ENCODE measurements around the gene SSR1. TPM values are rescaled to one million over a fixed set of nuclear protein-coding genes. Genes with fewer than 3 reads are reported as not detected.

The SSR1 gene
- total RNA-seq, 1 donor from 2014 or later = 289 TPM

DNA sequence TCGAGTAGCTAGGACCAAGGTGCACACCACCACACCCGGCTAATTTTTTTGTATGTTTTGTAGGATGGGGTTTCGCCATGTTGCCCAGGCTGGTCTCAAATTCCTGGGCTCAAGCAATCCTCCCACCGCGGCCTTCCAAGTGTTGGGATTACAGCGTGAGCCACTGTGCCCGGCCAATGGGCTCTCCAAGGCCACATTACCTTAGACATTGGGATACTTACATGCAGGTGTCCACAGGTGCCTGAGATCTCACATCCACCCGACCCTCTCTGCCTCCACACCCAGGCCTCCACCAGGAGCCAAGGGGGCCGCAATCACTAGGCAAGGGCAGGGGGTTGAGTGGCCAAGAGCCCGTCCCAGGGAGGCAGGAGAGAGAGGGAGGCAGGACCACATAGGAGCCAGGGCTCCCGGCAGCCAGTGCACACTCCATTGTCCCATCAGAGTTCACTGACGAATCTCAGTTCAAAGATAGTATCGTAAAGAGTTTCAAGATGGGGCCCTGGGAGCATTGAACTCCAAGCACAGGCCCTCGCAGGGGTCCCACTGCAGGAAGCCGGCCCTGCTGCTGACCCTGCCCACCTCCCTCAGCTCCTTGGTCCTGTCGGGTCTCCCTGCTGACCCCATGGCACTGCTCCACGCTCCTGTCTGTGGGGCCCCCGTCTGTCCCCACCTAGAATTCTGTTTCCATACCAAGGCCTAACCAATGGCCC is 55.3 kb downstream of the SSR1 start:
- DNase-seq (ENCODE audit: low read depth) (no peak), FAIRE-seq (no peak)

GRCh38 chr6:7256785-7257184 is 56.2 kb downstream of the SSR1 start:
- Mint-ChIP-seq H3K4me1 (ENCODE audit: low read depth, unreplicated experiment) (peaks cover 16% of the 10 kb centered on the region), H3K4me3 (ENCODE audit: unreplicated experiment) (no peak overlapping the region), H3K9me3 (ENCODE audit: unreplicated experiment) (peaks cover 3% of the 10 kb centered on the region), H3K27me3 (ENCODE audit: low read depth, unreplicated experiment) (no peaks in the 10 kb centered on the region), H3K36me3 (ENCODE audit: low read depth, unreplicated experiment) (no peaks in the 10 kb centered on the region), H3K27ac (ENCODE audit: unreplicated experiment) (no peak overlapping the region)
- no peak overlapping the region for H2AFZ ChIP-seq (ENCODE audit: low read depth, low read length)
- FAIRE-seq = no peak
- H3K36me3 ChIP-seq (ENCODE audit: insufficient read depth, low read length) = no peaks in the 10 kb centered on the region
- H3K9me3 ChIP-seq (ENCODE audit: insufficient read depth, low read depth, low read length) = no peaks in the 10 kb centered on the region
- DNase-seq (ENCODE audit: low read depth) = no peak
- no peaks in the 10 kb centered on the region for H4K20me1 ChIP-seq (ENCODE audit: insufficient read depth, low read length)
- no peak overlapping the region for H3K27ac ChIP-seq (ENCODE audit: low read depth, low read length)
- no peaks in the 10 kb centered on the region for H3K79me2 ChIP-seq (ENCODE audit: insufficient read depth, low read length)
- no peak overlapping the region for H3K4me3 ChIP-seq (ENCODE audit: insufficient read depth, low read depth, low read length)
- H3K9ac ChIP-seq (ENCODE audit: low read length) = no peak overlapping the region
- peaks cover 11% of the 10 kb centered on the region for H3K4me1 ChIP-seq (ENCODE audit: insufficient read depth, low read length)
- H3K4me2 ChIP-seq (ENCODE audit: low read length) = no peak overlapping the region
- TF ChIP-seq CTCF (IDR thresholded peaks at IDR 0.05; ENCODE audit: insufficient read depth, low read depth, low read length) = no peak
- TF ChIP-seq EZH2 (IDR thresholded peaks at IDR 0.05; ENCODE audit: insufficient read depth, low read length) = no peak
- H3K27me3 ChIP-seq (ENCODE audit: insufficient read depth, low read length) = no peaks in the 10 kb centered on the region

More for the DNA sequence above, 55.3 kb downstream of the SSR1 start:
- no peak overlapping the region for H3K9ac ChIP-seq (ENCODE audit: low read length)
- Mint-ChIP-seq H3K4me3 (ENCODE audit: unreplicated experiment) (peak overlapping the region; percentile 27), H3K27ac (ENCODE audit: unreplicated experiment) (no peak overlapping the region), H3K9me3 (ENCODE audit: unreplicated experiment) (peaks cover 3% of the 10 kb centered on the region), H3K36me3 (ENCODE audit: low read depth, unreplicated experiment) (no peaks in the 10 kb centered on the region), H3K27me3 (ENCODE audit: low read depth, unreplicated experiment) (no peaks in the 10 kb centered on the region), H3K4me1 (ENCODE audit: low read depth, unreplicated experiment) (peaks cover 16% of the 10 kb centered on the region)
- no peaks in the 10 kb centered on the region for H4K20me1 ChIP-seq (ENCODE audit: insufficient read depth, low read length)
- TF ChIP-seq CTCF (IDR thresholded peaks at IDR 0.05; ENCODE audit: insufficient read depth, low read depth, low read length) = no peak
- TF ChIP-seq EZH2 (IDR thresholded peaks at IDR 0.05; ENCODE audit: insufficient read depth, low read length) = no peak
- H3K79me2 ChIP-seq (ENCODE audit: insufficient read depth, low read length) = no peaks in the 10 kb centered on the region
- no peak overlapping the region for H3K27ac ChIP-seq (ENCODE audit: low read depth, low read length)
- no peak overlapping the region for H3K4me2 ChIP-seq (ENCODE audit: low read length)
- no peaks in the 10 kb centered on the region for H3K27me3 ChIP-seq (ENCODE audit: insufficient read depth, low read length)
- peaks cover 13% of the 10 kb centered on the region for H3K4me1 ChIP-seq (ENCODE audit: insufficient read depth, low read length)
- no peaks in the 10 kb centered on the region for H3K36me3 ChIP-seq (ENCODE audit: insufficient read depth, low read length)
- no peaks in the 10 kb centered on the region for H3K9me3 ChIP-seq (ENCODE audit: insufficient read depth, low read depth, low read length)
- H2AFZ ChIP-seq (ENCODE audit: low read depth, low read length) = no peak overlapping the region
- no peak overlapping the region for H3K4me3 ChIP-seq (ENCODE audit: insufficient read depth, low read depth, low read length)

DNA sequence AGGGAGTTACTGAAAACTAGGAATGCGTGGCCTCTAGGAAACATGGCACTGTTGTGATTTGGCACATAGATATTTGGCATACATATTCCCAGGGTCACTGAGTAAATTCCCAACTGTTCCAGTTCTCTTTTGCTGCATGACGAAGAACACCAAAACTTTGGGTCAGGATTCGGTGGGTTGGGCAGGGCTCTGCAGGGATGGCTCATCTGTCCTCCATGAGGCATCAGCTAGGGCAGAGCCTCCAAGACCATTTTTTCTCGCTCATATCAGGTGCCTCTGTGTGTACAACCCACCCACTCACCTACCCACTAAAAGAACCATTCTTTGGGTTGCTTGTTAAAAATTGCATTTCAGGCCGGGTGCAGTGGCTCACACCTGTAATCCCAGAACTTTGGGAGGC is 57.1 kb downstream of the SSR1 start:
- Histone ChIP-seq H3K27ac (ENCODE audit: low read depth, low read length) (no peak overlapping the region), H3K9me3 (ENCODE audit: insufficient read depth, low read depth, low read length) (no peaks in the 10 kb centered on the region), H3K4me2 (ENCODE audit: low read length) (no peak overlapping the region), H3K36me3 (ENCODE audit: insufficient read depth, low read length) (peaks cover 4% of the 10 kb centered on the region), H2AFZ (ENCODE audit: low read depth, low read length) (no peak overlapping the region), H4K20me1 (ENCODE audit: insufficient read depth, low read length) (peaks cover 2% of the 10 kb centered on the region), H3K4me1 (ENCODE audit: insufficient read depth, low read length) (peaks cover 5% of the 10 kb centered on the region), H3K79me2 (ENCODE audit: insufficient read depth, low read length) (no peaks in the 10 kb centered on the region), H3K9ac (ENCODE audit: low read length) (no peak overlapping the region), H3K4me3 (ENCODE audit: insufficient read depth, low read depth, low read length) (no peak overlapping the region), H3K27me3 (ENCODE audit: insufficient read depth, low read length) (no peaks in the 10 kb centered on the region)
- no peaks in the 10 kb centered on the region for H3K27me3 Mint-ChIP-seq (ENCODE audit: low read depth, unreplicated experiment)
- H3K4me3 Mint-ChIP-seq (ENCODE audit: unreplicated experiment) = no peak overlapping the region
- H3K27ac Mint-ChIP-seq (ENCODE audit: unreplicated experiment) = no peak overlapping the region
- H3K36me3 Mint-ChIP-seq (ENCODE audit: low read depth, unreplicated experiment) = no peaks in the 10 kb centered on the region
- TF ChIP-seq CTCF (IDR thresholded peaks at IDR 0.05; ENCODE audit: insufficient read depth, low read depth, low read length) = no peak
- TF ChIP-seq EZH2 (IDR thresholded peaks at IDR 0.05; ENCODE audit: insufficient read depth, low read length) = no peak
- FAIRE-seq (no peak), DNase-seq (ENCODE audit: low read depth) (no peak)
- peaks cover 3% of the 10 kb centered on the region for H3K9me3 Mint-ChIP-seq (ENCODE audit: unreplicated experiment)
- H3K4me1 Mint-ChIP-seq (ENCODE audit: low read depth, unreplicated experiment) = peaks cover 16% of the 10 kb centered on the region

Data from astrocyte (in vitro differentiated cells and primary cell).